PC-3 (cell line): Measurements from ENCODE around the gene RBM47. TPM values are rescaled to one million over a fixed set of nuclear protein-coding genes. Genes with fewer than 3 reads are reported as not detected.
A peak's percentile ranks its signal among the peaks of the same experiment; 100 is the strongest.

Source experiments
- ATAC-seq: fragments of 200-7000 bp; cut with Tn5 transposase; 2 replicates; pipeline ENCODE4 v1.9.1; 2020; ENCODE audit warnings: mild to moderate bottlenecking, moderate library complexity
- BruUV-seq: library from RNA; stranded (reverse); fragments of 400-500 nt; replicated peaks from 2 replicates; lab custom pipeline; 2021; lab: Mats Ljungman, UMichigan
- CTCF ChIA-PET: fragments of 300-600 bp; sonication (Branson Sonifier 250); formaldehyde crosslinking; loops from one replicate; lab custom pipeline; 2022; ENCODE audit warnings: antibody characterized with exemption; lab: Charles Lee
- POLR2A ChIA-PET: fragments of 300-600 bp; sonication (Branson Sonifier 250); formaldehyde crosslinking; loops from one replicate; lab custom pipeline; 2022; ENCODE audit warnings: antibody characterized with exemption; ENCODE audit not compliant: unreplicated experiment; lab: Charles Lee
- DNase-seq: peaks from one replicate; pipeline ENCODE4 v3.0.0-alpha.2; 2015
- H2AFZ ChIP-seq: fragments of 300-600 bp; sonication (generic); 2 replicates; pipeline ENCODE4 v1.6.0; 2016; ENCODE audit warnings: antibody characterized with exemption, low read length
- H3F3A ChIP-seq: fragments of 300-600 bp; sonication (generic); one replicate; pipeline ENCODE4 v1.6.0; 2017; ENCODE audit warnings: antibody characterized with exemption, low read length, control low read depth, mild to moderate bottlenecking; ENCODE audit not compliant: unreplicated experiment
- H3K27ac ChIP-seq: fragments of 300-600 bp; sonication (generic); 2 replicates; pipeline ENCODE4 v1.5.1; 2016; ENCODE audit warnings: mild to moderate bottlenecking, low read length
- H3K27me3 ChIP-seq: fragments of 300-600 bp; sonication (generic); 2 replicates; pipeline ENCODE4 v1.6.1; 2016; ENCODE audit warnings: low read length, mixed read lengths
- H3K36me3 ChIP-seq: fragments of 300-600 bp; sonication (generic); 2 replicates; pipeline ENCODE4 v1.6.1; 2016; ENCODE audit warnings: low read depth, mixed run types, low read length, mixed read lengths
- H3K4me1 ChIP-seq: fragments of 300-600 bp; sonication (generic); 2 replicates; pipeline ENCODE4 v1.5.1; 2016; ENCODE audit warnings: low read length; ENCODE audit not compliant: insufficient read depth
- H3K4me2 ChIP-seq: fragments of 300-600 bp; sonication (generic); 2 replicates; pipeline ENCODE4 v1.6.0; 2016; ENCODE audit warnings: low read length
- H3K4me3 ChIP-seq: fragments of 300-600 bp; sonication (generic); 2 replicates; pipeline ENCODE4 v1.5.1; 2016; ENCODE audit warnings: mild to moderate bottlenecking, low read length, mixed read lengths
- H3K79me2 ChIP-seq: fragments of 300-600 bp; sonication (generic); 2 replicates; pipeline ENCODE4 v1.6.1; 2017; ENCODE audit warnings: low read length, mixed read lengths
- H3K9ac ChIP-seq: fragments of 300-600 bp; sonication (generic); 2 replicates; pipeline ENCODE4 v1.6.0; 2016; ENCODE audit warnings: mild to moderate bottlenecking, low read length
- H3K9me2 ChIP-seq: fragments of 300-600 bp; sonication (generic); replicated peaks from 2 replicates; pipeline ENCODE4 v1.6.1; 2016; ENCODE audit warnings: mixed run types, low read length, mixed read lengths
- H3K9me3 ChIP-seq: fragments of 300-600 bp; sonication (generic); 2 replicates; pipeline ENCODE4 v1.6.1; 2016; ENCODE audit warnings: low read length, mixed read lengths
- H4K20me1 ChIP-seq: fragments of 300-600 bp; sonication (generic); 2 replicates; pipeline ENCODE4 v1.6.1; 2016; ENCODE audit warnings: low read length, mixed read lengths
- EZH2 ChIP-seq: fragments of 300-600 bp; sonication (generic); IDR thresholded peaks from one replicate; pipeline ENCODE4 v1.6.1; 2017; ENCODE audit warnings: antibody characterized with exemption, mild to moderate bottlenecking, low read length; ENCODE audit not compliant: unreplicated experiment
- EZH2phosphoT487 ChIP-seq: fragments of 300-600 bp; sonication (generic); IDR thresholded peaks from 2 replicates; pipeline ENCODE4 v1.6.1; 2018; ENCODE audit warnings: mild to moderate bottlenecking, antibody characterized with exemption, low read length, borderline replicate concordance
- intact Hi-C: fragments of 100-400 bp; cut with micrococcal nuclease; formaldehyde crosslinking; loops from 2 replicates; pipeline ENCODE4 v1.9.0; 2023
- total RNA-seq: library from RNA; depleted of rRNA; stranded (reverse); fragments of >200 nt; gene quantifications from 2 replicates; pipeline ENCODE4 v1.2.3, GENCODE V29; 2014
- TF ChIP-seq, protein P1 (sequence below): fragments of 300-600 bp; sonication (generic); conservative IDR thresholded peaks from 2 replicates; pipeline ENCODE4 v1.5.1; 2017; ENCODE audit warnings: antibody characterized with exemption, low read depth, mild to moderate bottlenecking, low read length

Gene RBM47
- total RNA-seq, 1 experiment from 2014 or later = 34.7 TPM

DNA sequence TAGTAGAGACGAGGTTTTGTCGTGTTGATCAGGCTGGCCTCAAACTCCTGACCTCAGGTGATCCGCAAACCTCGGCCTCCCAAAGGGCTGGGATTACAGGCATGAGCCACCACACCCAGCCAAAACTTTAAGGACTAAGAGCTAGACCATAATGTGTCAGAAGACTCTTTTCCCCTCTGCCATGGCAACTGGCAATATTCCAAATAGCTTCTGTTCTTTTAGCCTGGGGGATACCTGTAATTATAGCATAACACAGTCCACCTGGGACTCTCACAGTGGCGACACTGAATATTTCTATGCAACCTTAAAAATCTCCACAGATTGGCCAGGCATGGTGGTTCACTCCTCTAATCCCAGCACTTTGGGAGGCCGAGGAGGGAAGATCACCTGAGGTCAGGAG lies 45.5 kb upstream of the RBM47 start:
- ATAC-seq = no peak
- no peak overlapping the region for H2AFZ ChIP-seq
- H3K9me2 ChIP-seq = no peaks in the 10 kb centered on the region
- no peaks in the 10 kb centered on the region for H3K36me3 ChIP-seq
- ChIA-PET POLR2A (no interaction called here), CTCF (interaction anchor here (0.7 kb wide), 1 partner anchor 347 kb away, joined by 3 read pairs; no protein-coding TSS in a partner anchor)
- no peak overlapping the region for H3K9ac ChIP-seq
- no peaks in the 10 kb centered on the region for H3K9me3 ChIP-seq
- no peaks in the 10 kb centered on the region for H3F3A ChIP-seq
- no TSS peak for BruUV-seq
- intact Hi-C loops = no loop called here
- no peak overlapping the region for H3K4me2 ChIP-seq
- no peak overlapping the region for H3K4me3 ChIP-seq
- TF ChIP-seq, protein P1, sequence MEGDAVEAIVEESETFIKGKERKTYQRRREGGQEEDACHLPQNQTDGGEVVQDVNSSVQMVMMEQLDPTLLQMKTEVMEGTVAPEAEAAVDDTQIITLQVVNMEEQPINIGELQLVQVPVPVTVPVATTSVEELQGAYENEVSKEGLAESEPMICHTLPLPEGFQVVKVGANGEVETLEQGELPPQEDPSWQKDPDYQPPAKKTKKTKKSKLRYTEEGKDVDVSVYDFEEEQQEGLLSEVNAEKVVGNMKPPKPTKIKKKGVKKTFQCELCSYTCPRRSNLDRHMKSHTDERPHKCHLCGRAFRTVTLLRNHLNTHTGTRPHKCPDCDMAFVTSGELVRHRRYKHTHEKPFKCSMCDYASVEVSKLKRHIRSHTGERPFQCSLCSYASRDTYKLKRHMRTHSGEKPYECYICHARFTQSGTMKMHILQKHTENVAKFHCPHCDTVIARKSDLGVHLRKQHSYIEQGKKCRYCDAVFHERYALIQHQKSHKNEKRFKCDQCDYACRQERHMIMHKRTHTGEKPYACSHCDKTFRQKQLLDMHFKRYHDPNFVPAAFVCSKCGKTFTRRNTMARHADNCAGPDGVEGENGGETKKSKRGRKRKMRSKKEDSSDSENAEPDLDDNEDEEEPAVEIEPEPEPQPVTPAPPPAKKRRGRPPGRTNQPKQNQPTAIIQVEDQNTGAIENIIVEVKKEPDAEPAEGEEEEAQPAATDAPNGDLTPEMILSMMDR = no peak
- TF ChIP-seq EZH2 = no peak
- TF ChIP-seq EZH2phosphoT487 = no peak
- H4K20me1 ChIP-seq = no peaks in the 10 kb centered on the region
- no peaks in the 10 kb centered on the region for H3K79me2 ChIP-seq
- peaks cover 13% of the 10 kb centered on the region for H3K4me1 ChIP-seq
- no peak overlapping the region for H3K27ac ChIP-seq
- peak; percentile 37 for DNase-seq
- no peaks in the 10 kb centered on the region for H3K27me3 ChIP-seq

GRCh38 chr4:40672528-40673522 lies 43.2 kb upstream of the RBM47 start:
- ATAC-seq (peak; percentile 93), DNase-seq (peak; percentile 83)
- Histone ChIP-seq H3K4me3 (no peak overlapping the region), H3K9me3 (no peaks in the 10 kb centered on the region), H3K27me3 (no peaks in the 10 kb centered on the region), H3K79me2 (no peaks in the 10 kb centered on the region), H3K4me1 (peaks cover 13% of the 10 kb centered on the region), H3K9ac (peak overlapping the region; percentile 58; the same call in 1 of the 2 replicates), H3K27ac (peak overlapping the region; percentile 92), H3K9me2 (no peaks in the 10 kb centered on the region), H4K20me1 (no peaks in the 10 kb centered on the region), H3K36me3 (no peaks in the 10 kb centered on the region), H3F3A (no peaks in the 10 kb centered on the region), H3K4me2 (peak overlapping the region; percentile 20), H2AFZ (peak overlapping the region; percentile 35; the same call in 1 of the 2 replicates)
- ChIA-PET CTCF (interaction anchor here (0.6 kb wide), 1 partner anchor 41 kb away, joined by 6 read pairs; no protein-coding TSS in a partner anchor), POLR2A (no interaction called here)
- TF ChIP-seq EZH2phosphoT487 (no peak), EZH2 (no peak)
- TF ChIP-seq, protein P1 = no peak
- no TSS peak for BruUV-seq
- intact Hi-C loops = no loop called here

DNA sequence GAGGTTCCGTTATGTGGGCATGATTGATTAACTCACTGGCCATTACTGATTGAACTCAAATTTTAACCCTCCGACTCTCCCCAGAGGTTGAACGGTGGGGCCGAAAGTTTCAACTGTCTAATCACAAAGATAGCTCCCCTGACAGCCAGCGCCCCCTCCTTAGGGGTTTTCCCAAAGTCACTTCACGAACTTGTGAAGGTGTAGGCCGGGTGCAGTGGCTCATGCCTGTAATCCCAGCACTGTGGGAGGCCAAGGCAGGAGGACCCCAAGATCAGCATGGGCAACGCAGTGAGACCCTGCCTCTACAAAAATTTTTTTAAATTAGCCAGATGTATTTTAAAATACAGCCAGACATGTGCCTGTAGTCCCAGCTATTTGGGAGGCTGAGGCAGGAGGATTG lies 39.8 kb upstream of the RBM47 start:
- no peak overlapping the region for H3K27ac ChIP-seq
- H3K27me3 ChIP-seq = no peaks in the 10 kb centered on the region
- H2AFZ ChIP-seq = no peak overlapping the region
- no peaks in the 10 kb centered on the region for H3K79me2 ChIP-seq
- CTCF ChIA-PET = no interaction called here
- no peak for DNase-seq
- H3K36me3 ChIP-seq = no peaks in the 10 kb centered on the region
- no peaks in the 10 kb centered on the region for H3K9me3 ChIP-seq
- POLR2A ChIA-PET = no interaction called here
- intact Hi-C loops = no loop called here
- no peak overlapping the region for H3K4me3 ChIP-seq
- no TSS peak for BruUV-seq
- no peak for TF ChIP-seq EZH2phosphoT487
- no peak for TF ChIP-seq EZH2
- TF ChIP-seq, protein P1 = no peak
- no peaks in the 10 kb centered on the region for H4K20me1 ChIP-seq
- H3K4me1 ChIP-seq = peaks cover 13% of the 10 kb centered on the region
- no peak for ATAC-seq
- no peaks in the 10 kb centered on the region for H3F3A ChIP-seq
- H3K9ac ChIP-seq = no peak overlapping the region
- no peak overlapping the region for H3K4me2 ChIP-seq
- no peaks in the 10 kb centered on the region for H3K9me2 ChIP-seq
